ENCODE measurements around the gene FEM1B. TPM values are rescaled to one million over a fixed set of nuclear protein-coding genes. Genes with fewer than 3 reads are reported as not detected.
A peak's percentile ranks its signal among the peaks of the same experiment; 100 is the strongest.

The FEM1B gene
- total and polyA plus RNA-seq, 7 donors: 23.5 to 188 (median 69.3) TPM

DNA sequence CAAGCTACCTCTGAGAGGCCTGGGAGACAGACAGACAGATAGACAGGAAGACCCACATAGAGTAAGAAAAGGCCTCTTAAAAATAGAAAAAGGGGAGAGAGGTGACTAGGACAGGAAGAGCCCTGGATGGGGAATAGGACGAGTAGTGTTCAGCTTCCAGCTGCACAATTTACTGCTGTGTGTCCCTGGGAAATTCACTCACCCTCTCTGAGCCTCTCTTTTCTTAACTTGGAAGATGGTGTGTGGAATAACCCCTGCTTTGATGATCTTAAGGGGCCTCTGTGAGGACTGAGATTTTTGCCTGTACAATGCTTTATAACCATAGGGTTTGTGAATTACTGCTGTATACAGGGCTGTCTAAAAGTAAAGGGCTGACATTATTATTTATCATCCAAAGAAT is 37.5 kb downstream of the FEM1B start:
- Histone ChIP-seq H3K4me3 (no peak overlapping the region), H3K4me1 (peaks cover 9% of the 10 kb centered on the region), H3K9me3 (no peaks in the 10 kb centered on the region), H3K27ac (no peak overlapping the region), H3K36me3 (ENCODE audit: insufficient read depth in 1 of 2, low read depth in 1 of 2) (no peaks in the 10 kb centered on the region), H3K27me3 (ENCODE audit: insufficient read depth in 3 of 3, low read length in 2 of 3) (peaks cover 0 to 2% (median 0%) of the 10 kb centered on the region in 3 donors)
- ATAC-seq (no peak), DNase-seq (no peak)
- 83 to 100% (median 85%) methylated on average over 1 of the region's 1 CpG for WGBS, 3 donors
- TF ChIP-seq CTCF (IDR thresholded peaks at IDR 0.05): no peak
- intact Hi-C loops (cut with DNase I): no loop called here

DNA sequence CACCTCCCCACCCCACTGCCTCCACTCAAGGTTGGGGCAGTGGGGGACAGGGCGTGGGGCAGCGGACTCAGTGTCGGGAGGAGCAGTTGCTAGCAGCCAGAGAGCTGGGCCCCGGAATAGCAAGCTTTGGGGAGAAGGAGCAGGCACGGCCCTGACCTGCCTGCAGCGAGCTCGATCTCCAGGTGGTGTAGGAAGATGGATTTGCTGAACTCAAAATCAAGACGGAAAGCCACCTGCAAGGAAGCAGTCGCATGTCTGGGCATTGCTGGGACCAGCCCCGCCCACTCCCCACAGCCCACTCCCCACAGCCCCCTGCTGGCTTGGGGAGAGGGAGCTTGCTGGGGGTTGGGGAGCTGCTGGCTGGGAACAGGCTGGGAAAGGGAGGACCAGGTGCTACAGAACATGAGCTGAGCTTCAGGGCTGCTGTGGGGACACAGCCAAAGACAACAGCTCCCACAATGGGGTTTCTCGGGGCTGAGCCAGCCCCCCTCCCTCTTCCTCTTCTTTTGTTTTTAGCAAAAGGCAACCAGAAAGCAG is 38.0 kb downstream of the FEM1B start:
- intact Hi-C loops (cut with DNase I): no loop called here
- 71 to 81% (median 74%) methylated on average over 11 of the region's 11 CpGs for WGBS, 3 donors
- H3K27ac ChIP-seq: no peak overlapping the region
- H3K36me3 ChIP-seq (ENCODE audit: insufficient read depth in 1 of 2, low read depth in 1 of 2): no peaks in the 10 kb centered on the region
- DNase-seq (no peak), ATAC-seq (no peak)
- H3K9me3 ChIP-seq: no peaks in the 10 kb centered on the region
- peaks cover 4% of the 10 kb centered on the region for H3K4me1 ChIP-seq
- H3K4me3 ChIP-seq: no peak overlapping the region
- H3K27me3 ChIP-seq (ENCODE audit: insufficient read depth in 3 of 3, low read length in 2 of 3): peaks cover 0 to 2% (median 0%) of the 10 kb centered on the region in 3 donors
- no peak for TF ChIP-seq CTCF (IDR thresholded peaks at IDR 0.05)

- DNase-seq (no peak), ATAC-seq (peak in 2 of 4 donors; percentile 34 to 37)
- H3K27ac ChIP-seq: no peak overlapping the region
- WGBS, 3 donors: 69 to 81% (median 74%) methylated on average over 17 of the region's 17 CpGs
- TF ChIP-seq CTCF (IDR thresholded peaks at IDR 0.05): no peak
- H3K9me3 ChIP-seq: no peaks in the 10 kb centered on the region
- no peaks in the 10 kb centered on the region for H3K4me1 ChIP-seq
- intact Hi-C loops (cut with DNase I): no loop called here
- H3K27me3 ChIP-seq (ENCODE audit: insufficient read depth in 3 of 3, low read length in 2 of 3): peaks cover 0 to 2% (median 0%) of the 10 kb centered on the region in 3 donors
- H3K36me3 ChIP-seq (ENCODE audit: insufficient read depth in 1 of 2, low read depth in 1 of 2): no peaks in the 10 kb centered on the region
- H3K4me3 ChIP-seq: no peak overlapping the region
Measured at GRCh38 chr15:68316061-68316804, 38.7 kb downstream of the FEM1B start.

DNA sequence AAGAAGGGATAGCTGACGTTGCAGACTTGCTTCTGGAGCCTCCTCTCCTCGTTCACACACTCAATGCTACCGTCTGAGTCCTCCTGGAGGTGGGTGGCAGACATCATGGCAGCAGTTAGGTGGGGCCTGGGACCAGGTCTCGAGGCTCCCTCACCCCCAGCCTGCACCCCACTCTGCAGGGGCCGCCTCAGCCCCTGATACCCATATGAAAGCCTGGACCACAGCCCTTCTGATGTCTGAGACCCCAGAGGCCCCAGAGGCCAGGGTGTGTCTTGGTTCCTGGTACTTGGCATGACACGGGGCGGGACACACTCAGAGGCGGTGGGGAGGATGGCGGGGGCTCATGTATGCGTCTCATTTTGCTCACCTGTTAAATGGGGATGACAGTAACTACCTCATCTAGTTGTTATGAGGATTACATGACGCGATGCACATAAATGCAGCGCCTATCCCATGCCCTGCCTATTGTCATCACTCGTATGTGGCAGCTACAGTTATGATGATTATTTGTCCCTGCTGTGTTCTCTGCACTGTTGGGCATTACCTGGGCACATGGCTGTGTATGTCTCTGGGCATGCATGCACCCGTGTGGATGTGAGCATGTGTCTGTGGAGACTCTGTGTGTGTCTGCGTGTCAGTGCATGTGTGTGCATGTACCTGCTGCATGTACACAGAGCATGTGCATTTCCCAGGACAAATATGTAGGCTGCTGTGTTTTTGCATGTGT is 39.9 kb downstream of the FEM1B start:
- Histone ChIP-seq H3K27ac (no peak overlapping the region), H3K4me3 (no peak overlapping the region), H3K36me3 (ENCODE audit: insufficient read depth in 1 of 2, low read depth in 1 of 2) (no peaks in the 10 kb centered on the region), H3K4me1 (no peaks in the 10 kb centered on the region), H3K9me3 (no peaks in the 10 kb centered on the region), H3K27me3 (ENCODE audit: insufficient read depth in 3 of 3, low read length in 2 of 3) (peaks cover 0 to 2% (median 0%) of the 10 kb centered on the region in 3 donors)
- ATAC-seq (no peak), DNase-seq (no peak)
- WGBS, 3 donors: 90 to 95% (median 93%) methylated on average over 16 of the region's 16 CpGs
- no peak for TF ChIP-seq CTCF (IDR thresholded peaks at IDR 0.05)
- intact Hi-C loops (cut with DNase I): no loop called here
